Measurements from ENCODE around the gene JAG2. TPM values are rescaled to one million over a fixed set of nuclear protein-coding genes. Genes with fewer than 3 reads are reported as not detected.
A peak's percentile ranks its signal among the peaks of the same experiment; 100 is the strongest.

The JAG2 gene
- total and polyA plus RNA-seq, 2 of the 13 experiments (the other 11 are each of a cell fraction or from before 2014, with no cell fraction given): 0.04 to 0.16 TPM

GRCh38 chr14:105144666-105145380 is 23.8 kb downstream of the JAG2 start:
- no peaks in the 10 kb centered on the region for H3K36me3 ChIP-seq (replicated peaks in 1 of 2; ENCODE audit: control insufficient read depth in 1 of 2, insufficient read depth in 2 of 2, low read length in 2 of 2)
- in situ Hi-C loops (cut with HindIII; ENCODE audit: extremely low pct_ligation_motif_present, low pct_unique_long_range_greater_than_20kb): loop anchor here (10.0 kb wide), 1 partner anchor 50 kb away; no protein-coding TSS in a partner anchor
- H3K9ac ChIP-seq (ENCODE audit: insufficient read depth, low read depth, low read length): no peak overlapping the region
- ChIA-PET CTCF (ENCODE audit: low intra/inter-chr PET ratio, low total read pairs) (no interaction called here), POLR2A (no interaction called here)
- H2AFZ ChIP-seq (ENCODE audit: low read length): no peak overlapping the region
- WGBS (ENCODE audit: low lambda C conversion rate): no CpG with 5 or more reads among the region's 32 CpGs
- peaks cover 5% of the 10 kb centered on the region for H3K9me3 ChIP-seq (ENCODE audit: low read length)
- no peaks in the 10 kb centered on the region for H3K4me1 ChIP-seq (ENCODE audit: insufficient read depth, low read length)
- no peak overlapping the region for H3K27ac ChIP-seq (ENCODE audit: extremely low read length, insufficient read depth, low read length)
- ATAC-seq (peak; percentile 41), DNase-seq (ENCODE audit: low spot score) (no peak), FAIRE-seq (no peak)
- H3K4me3 ChIP-seq (replicated peaks in 1 of 3; ENCODE audit: insufficient read depth in 1 of 3, low read depth in 2 of 3, low read length in 3 of 3): no peak overlapping the region
- no peaks in the 10 kb centered on the region for H4K20me1 ChIP-seq (ENCODE audit: insufficient read depth, low read length)
- TF ChIP-seq RARG (CRISPR knock-in tag; IDR thresholded peaks at IDR 0.05; ENCODE audit: low read depth): no peak
- no peak for TF ChIP-seq ZNF737 (CRISPR knock-in tag; IDR thresholded peaks at IDR 0.05; ENCODE audit: borderline replicate concordance)
- no peak for TF ChIP-seq RBAK (CRISPR knock-in tag; IDR thresholded peaks at IDR 0.05)
- TF ChIP-seq HNRNPL (IDR thresholded peaks at IDR 0.05; ENCODE audit: low read depth, low read length): peak; percentile 84
- peak; percentile 22 for TF ChIP-seq STAG1 (CRISPR knock-in tag; IDR thresholded peaks at IDR 0.05)
- TF ChIP-seq ZNF816 (CRISPR knock-in tag; IDR thresholded peaks at IDR 0.05; ENCODE audit: borderline replicate concordance): no peak
- TF ChIP-seq, protein P1, sequence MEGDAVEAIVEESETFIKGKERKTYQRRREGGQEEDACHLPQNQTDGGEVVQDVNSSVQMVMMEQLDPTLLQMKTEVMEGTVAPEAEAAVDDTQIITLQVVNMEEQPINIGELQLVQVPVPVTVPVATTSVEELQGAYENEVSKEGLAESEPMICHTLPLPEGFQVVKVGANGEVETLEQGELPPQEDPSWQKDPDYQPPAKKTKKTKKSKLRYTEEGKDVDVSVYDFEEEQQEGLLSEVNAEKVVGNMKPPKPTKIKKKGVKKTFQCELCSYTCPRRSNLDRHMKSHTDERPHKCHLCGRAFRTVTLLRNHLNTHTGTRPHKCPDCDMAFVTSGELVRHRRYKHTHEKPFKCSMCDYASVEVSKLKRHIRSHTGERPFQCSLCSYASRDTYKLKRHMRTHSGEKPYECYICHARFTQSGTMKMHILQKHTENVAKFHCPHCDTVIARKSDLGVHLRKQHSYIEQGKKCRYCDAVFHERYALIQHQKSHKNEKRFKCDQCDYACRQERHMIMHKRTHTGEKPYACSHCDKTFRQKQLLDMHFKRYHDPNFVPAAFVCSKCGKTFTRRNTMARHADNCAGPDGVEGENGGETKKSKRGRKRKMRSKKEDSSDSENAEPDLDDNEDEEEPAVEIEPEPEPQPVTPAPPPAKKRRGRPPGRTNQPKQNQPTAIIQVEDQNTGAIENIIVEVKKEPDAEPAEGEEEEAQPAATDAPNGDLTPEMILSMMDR (CRISPR knock-in tag; IDR thresholded peaks at IDR 0.05): peak; percentile 33
- TF ChIP-seq MXI1 (IDR thresholded peaks at IDR 0.05; ENCODE audit: borderline replicate concordance, low read depth, low read length): no peak
- no peak for TF ChIP-seq ZNF674 (CRISPR knock-in tag; IDR thresholded peaks at IDR 0.05; ENCODE audit: low read depth)
- BruUV-seq (replicated peaks): no TSS peak
- no peaks in the 10 kb centered on the region for H3K79me2 ChIP-seq (ENCODE audit: insufficient read depth, low read length)
- H3K4me2 ChIP-seq (ENCODE audit: low read depth, low read length): no peak overlapping the region
- intact Hi-C loops (cut with micrococcal nuclease; ENCODE audit: unreplicated experiment): no loop called here
- H3K27me3 ChIP-seq (ENCODE audit: control insufficient read depth in 1 of 2, insufficient read depth in 2 of 2, low read length in 2 of 2): peaks cover 11 to 29% of the 10 kb centered on the region in 2 experiments; a peak in 4 of 5 replicates
